Tibial artery (tissue), 4 donors: ENCODE measurements around the gene SUSD6.

Experiments used
- DNase-seq, 2 donors: peaks; one replicate each; pipeline ENCODE4 v3.0.0-alpha.2; 2019
- H3K27ac ChIP-seq, 2 donors: fragments of 200-600 bp; sonication (generic) in 1 of 2; 1 replicate in 1 of 2; 2 replicates in 1 of 2; pipeline ENCODE4 v1.5.1; 2018 to 2019; ENCODE audit warnings: mild to moderate bottlenecking in 1 of 2
- H3K27me3 ChIP-seq, 2 donors: fragments of 200-600 bp; sonication (generic) in 1 of 2; one replicate each; pipeline versions ENCODE4 v1.5.1 to v1.6.0; 2016 to 2019
- H3K36me3 ChIP-seq, 3 donors: fragments of 200-600 bp; sonication (generic) in 2 of 3; one replicate each; pipeline ENCODE4 v1.5.1; 2016 to 2019; ENCODE audit warnings: mild to moderate bottlenecking in 2 of 3
- H3K4me1 ChIP-seq, 4 donors: fragments of 200-600 bp; sonication (generic) in 2 of 4; 1 replicate in 3 of 4; 2 replicates in 1 of 4; pipeline ENCODE4 v1.5.1; 2016 to 2019
- H3K4me3 ChIP-seq, 2 donors: fragments of 200-600 bp; sonication (generic) in 1 of 2; 1 replicate in 1 of 2; 2 replicates in 1 of 2; pipeline ENCODE4 v1.5.1; 2018 to 2019; ENCODE audit warnings: mild to moderate bottlenecking in 2 of 2
- H3K9me3 ChIP-seq, 3 donors: fragments of 200-600 bp; sonication (generic) in 1 of 3; one replicate each; pipeline ENCODE4 v1.5.1; 2016 to 2019
- CTCF ChIP-seq, 2 experiments: fragments of 200-600 bp in 1 of 2; fragments of 450-650 bp in 1 of 2; IDR thresholded peaks; one replicate each; pipeline ENCODE4 v1.5.1; 2017 to 2019; ENCODE audit warnings: antibody characterized with exemption in 2 of 2, mild to moderate bottlenecking in 1 of 2, moderate library complexity in 1 of 2
- intact Hi-C: fragments of 100-400 bp; cut with DNase I; formaldehyde crosslinking; loops from one replicate; pipeline ENCODE4 v1.15.0; 2023; ENCODE audit warnings: low total_unique reads

The SUSD6 gene

GRCh38 chr14:69675877-69676416, 64.6 kb downstream of the SUSD6 start:
- no peak for TF ChIP-seq CTCF (IDR thresholded peaks at IDR 0.05)
- H3K9me3 ChIP-seq: no peaks in the 10 kb centered on the region
- H3K27me3 ChIP-seq: no peaks in the 10 kb centered on the region
- H3K36me3 ChIP-seq: no peaks in the 10 kb centered on the region
- no peak overlapping the region for H3K4me3 ChIP-seq
- no peak for DNase-seq
- peak overlapping the region; percentile 56 to 67 for H3K27ac ChIP-seq
- intact Hi-C loops: no loop called here
- H3K4me1 ChIP-seq: peaks cover 0 to 86% (median 61%) of the 10 kb centered on the region in 4 donors

GRCh38 chr14:69676723-69677122, 65.3 kb downstream of the SUSD6 start:
- TF ChIP-seq CTCF (IDR thresholded peaks at IDR 0.05): no peak
- no peak for DNase-seq
- H3K4me3 ChIP-seq: no peak overlapping the region
- H3K27ac ChIP-seq: no peak overlapping the region
- intact Hi-C loops: no loop called here
- no peaks in the 10 kb centered on the region for H3K27me3 ChIP-seq
- no peaks in the 10 kb centered on the region for H3K36me3 ChIP-seq
- no peaks in the 10 kb centered on the region for H3K9me3 ChIP-seq
- peaks cover 0 to 81% (median 54%) of the 10 kb centered on the region in 4 donors for H3K4me1 ChIP-seq

GRCh38 chr14:69680297-69680696, 68.9 kb downstream of the SUSD6 start:
- TF ChIP-seq CTCF (IDR thresholded peaks at IDR 0.05): no peak
- H3K36me3 ChIP-seq: no peaks in the 10 kb centered on the region
- H3K27me3 ChIP-seq: no peaks in the 10 kb centered on the region
- H3K27ac ChIP-seq: no peak overlapping the region
- peaks cover 0 to 81% (median 54%) of the 10 kb centered on the region in 4 donors for H3K4me1 ChIP-seq
- DNase-seq: no peak
- H3K4me3 ChIP-seq: no peak overlapping the region
- intact Hi-C loops: no loop called here
- no peaks in the 10 kb centered on the region for H3K9me3 ChIP-seq

GRCh38 chr14:69682136-69682535, 70.7 kb downstream of the SUSD6 start:
- Histone ChIP-seq H3K4me3 (no peak overlapping the region), H3K9me3 (no peaks in the 10 kb centered on the region), H3K36me3 (no peaks in the 10 kb centered on the region), H3K4me1 (peaks cover 0 to 76% (median 59%) of the 10 kb centered on the region in 4 donors), H3K27me3 (no peaks in the 10 kb centered on the region), H3K27ac (no peak overlapping the region)
- intact Hi-C loops: no loop called here
- TF ChIP-seq CTCF (IDR thresholded peaks at IDR 0.05): no peak
- DNase-seq: no peak

DNA sequence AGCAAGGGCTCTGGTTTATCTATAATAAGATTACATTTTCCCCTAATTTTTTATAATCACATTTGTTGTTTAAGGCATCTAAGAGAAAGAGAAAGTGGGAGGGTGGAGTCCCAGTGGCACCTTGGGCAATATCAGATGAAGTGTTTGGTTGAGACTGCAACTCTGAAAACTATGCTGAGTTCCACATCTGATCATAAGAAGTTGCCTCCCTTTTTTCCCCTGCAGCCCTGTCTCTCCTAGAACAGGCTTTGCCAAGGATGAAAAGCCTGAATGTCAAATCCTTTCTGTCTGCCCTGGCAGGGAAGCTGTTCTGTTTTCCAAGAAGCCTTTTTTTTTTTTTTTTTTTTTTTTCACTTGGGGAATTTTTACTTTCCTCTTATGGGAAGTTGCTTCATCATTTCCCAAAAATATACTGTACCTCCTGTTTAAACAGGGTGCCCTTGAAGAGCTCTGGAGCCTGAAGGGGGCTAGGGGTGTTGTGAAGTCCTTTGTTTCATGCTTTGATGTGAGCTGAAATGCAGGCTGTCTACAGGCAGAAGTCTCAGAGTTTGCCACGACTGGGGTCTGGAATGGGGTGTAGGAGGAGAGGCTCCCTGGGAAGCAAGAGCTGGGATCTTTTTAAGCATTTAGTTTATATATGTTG, 71.3 kb downstream of the SUSD6 start:
- DNase-seq: no peak
- peak overlapping the region; percentile 14 to 38 for H3K27ac ChIP-seq
- intact Hi-C loops: no loop called here

More for the DNA sequence above, 71.3 kb downstream of the SUSD6 start:
- no peaks in the 10 kb centered on the region for H3K9me3 ChIP-seq
- no peaks in the 10 kb centered on the region for H3K36me3 ChIP-seq
- H3K4me1 ChIP-seq: peaks cover 0 to 72% (median 59%) of the 10 kb centered on the region in 4 donors
- H3K4me3 ChIP-seq: no peak overlapping the region
- TF ChIP-seq CTCF (IDR thresholded peaks at IDR 0.05): no peak
- no peaks in the 10 kb centered on the region for H3K27me3 ChIP-seq
